GM18868 (cell line): ENCODE results near the gene BCL2.

Experiments
- ATAC-seq: cut with Tn5 transposase; IDR thresholded peaks from one replicate; pipeline ENCODE4 v1.9.1; 2021; ENCODE audit warnings: mild to moderate bottlenecking, moderate library complexity; ENCODE audit not compliant: unreplicated experiment

Gene BCL2

DNA sequence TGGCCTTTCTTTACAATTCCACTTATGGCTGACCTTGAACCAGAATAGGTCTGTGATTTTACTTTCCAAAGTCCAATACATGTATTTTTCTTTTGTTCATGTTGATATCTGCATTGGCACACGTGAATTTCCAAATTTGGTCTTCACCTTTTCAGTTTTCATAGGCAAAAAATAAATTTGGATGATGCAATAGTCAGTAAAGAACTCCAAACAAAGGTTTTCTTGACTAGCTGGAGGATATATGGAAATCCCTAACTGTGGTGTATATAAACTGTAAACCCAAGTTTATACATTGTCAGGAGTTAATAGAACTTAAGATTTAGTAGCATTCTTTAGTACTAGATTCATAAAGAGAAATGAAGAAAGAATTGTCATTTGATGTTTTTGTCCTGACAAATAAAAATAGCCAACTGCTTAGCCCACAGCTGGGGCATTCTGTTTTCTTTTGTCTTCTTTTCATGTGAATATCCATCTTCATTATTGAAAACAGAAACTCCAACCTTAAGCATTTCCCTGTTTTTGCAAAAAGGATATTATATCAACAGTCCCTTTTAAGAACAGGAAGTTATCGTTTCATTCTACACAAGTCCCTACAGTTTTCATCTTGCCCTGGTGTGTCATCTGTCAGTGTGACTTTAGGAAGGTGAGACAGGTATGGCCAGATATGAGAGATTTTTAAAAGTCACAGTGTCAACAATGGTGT lies 132.9 kb downstream of the BCL2 start:
- no peak for ATAC-seq

DNA sequence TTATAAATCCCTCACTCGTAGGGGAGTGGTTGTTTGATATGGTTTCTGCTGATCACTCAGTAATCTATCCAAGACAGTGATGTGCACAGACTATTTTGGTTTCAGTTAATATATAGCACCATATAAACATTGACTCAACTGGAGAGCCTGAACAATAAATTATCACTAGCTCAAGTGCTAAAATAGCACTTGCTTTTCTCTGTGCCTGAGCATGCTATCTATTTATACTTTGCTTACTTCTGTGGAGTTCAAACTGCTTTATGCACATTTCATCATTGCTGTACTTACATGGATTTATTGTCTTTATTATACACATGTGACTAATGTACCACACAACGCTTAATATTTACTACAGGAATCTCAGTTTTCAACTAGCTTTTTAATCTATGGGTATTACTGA lies 133.6 kb downstream of the BCL2 start:
- peak; percentile 27 for ATAC-seq

DNA sequence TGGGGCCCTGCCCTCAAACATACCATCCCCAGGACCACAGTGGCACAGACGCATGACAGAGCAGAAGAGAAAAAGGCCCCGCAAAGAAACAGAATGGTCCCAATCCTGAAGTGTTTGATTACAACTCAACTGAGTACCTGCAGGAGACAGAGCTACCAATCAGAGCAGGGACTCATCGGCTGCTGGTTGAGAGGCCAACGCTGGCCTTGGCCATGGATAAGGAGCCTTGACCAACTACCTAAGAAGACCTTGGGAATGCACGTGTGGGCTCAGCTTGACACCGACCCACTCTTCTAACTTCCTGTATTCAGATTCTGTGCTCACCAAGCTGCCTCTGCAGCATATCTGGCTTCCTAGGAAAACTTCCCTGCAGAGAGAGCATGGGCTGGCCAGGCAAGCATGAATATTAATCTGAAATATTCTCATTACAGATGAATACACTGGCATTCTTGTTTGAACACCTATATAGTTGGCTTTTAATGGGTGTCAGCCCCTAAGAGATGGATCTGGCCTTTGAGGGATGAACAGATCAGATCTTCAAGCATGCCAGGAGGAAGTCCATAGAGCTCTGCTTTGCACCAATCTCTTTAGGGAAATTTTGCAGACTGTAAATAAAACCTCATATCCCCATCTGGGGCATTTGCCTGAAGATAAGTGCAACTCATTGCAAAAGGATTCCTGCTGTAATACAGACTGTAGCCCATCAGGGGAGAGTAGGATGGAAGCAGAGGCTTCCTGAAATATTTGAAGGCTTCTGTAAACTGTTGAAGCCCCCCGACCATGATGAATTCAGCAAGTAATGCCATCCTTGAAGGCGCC lies 135.4 kb downstream of the BCL2 start:
- ATAC-seq: no peak

DNA sequence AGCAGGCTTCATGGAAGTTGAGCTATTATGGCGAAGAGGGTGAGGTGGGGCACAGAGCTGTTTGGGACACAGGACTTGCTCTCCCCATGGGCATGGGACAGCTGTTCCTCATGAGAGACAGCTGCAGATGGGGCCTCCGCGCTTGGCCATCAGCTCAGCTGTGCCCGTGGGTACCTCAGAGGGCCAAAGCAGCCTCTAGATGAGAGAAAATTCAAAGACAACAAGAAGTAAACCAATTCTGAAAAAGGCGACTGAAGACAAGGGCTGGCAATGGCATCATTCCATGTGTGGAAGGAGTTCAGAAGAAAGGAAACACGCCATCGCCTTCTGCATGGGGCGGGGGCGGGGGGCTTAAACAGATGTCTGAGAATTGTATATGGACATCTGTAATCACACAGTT lies 136.2 kb downstream of the BCL2 start:
- ATAC-seq: no peak

DNA sequence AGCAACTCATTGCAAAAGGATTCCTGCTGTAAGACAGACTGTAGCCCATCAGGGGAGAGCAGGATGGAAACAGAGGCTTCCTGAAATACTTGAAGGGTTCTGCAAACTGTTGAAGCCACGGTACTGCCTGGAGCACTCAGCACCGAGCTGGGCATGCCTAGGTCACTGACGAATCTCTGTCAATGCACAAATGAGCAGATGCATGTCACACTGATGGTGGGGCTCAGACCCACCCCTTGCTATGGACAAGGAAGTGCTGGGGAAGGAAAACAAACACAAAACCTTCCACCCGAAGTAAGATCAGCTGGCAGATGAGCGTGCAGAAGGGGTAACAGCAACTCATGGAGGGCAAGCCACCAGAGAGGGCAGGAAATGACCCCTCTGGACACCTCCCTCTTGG lies 136.7 kb downstream of the BCL2 start:
- ATAC-seq: no peak

DNA sequence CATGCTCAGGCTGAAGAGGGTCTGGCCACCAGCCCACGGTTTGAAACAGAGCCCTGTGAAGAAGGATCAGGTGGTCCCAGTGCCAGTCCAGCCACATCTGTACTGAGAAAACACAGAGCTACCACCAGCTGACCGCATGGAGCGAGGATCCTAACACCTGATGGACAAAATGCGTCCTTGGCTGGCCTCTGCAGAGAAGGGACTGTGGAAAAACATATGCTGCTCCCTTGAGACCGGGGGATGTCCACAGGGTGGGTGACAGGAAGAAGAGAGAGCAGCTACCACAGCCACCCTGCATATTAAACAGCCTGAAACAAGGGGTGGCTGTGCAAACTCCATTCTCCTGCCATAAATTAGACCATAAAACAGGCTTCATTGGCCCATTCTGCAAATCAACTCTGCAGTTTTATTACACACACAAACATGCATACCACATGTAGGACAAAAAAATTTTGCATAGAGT lies 137.2 kb downstream of the BCL2 start:
- ATAC-seq: peak; percentile 19

DNA sequence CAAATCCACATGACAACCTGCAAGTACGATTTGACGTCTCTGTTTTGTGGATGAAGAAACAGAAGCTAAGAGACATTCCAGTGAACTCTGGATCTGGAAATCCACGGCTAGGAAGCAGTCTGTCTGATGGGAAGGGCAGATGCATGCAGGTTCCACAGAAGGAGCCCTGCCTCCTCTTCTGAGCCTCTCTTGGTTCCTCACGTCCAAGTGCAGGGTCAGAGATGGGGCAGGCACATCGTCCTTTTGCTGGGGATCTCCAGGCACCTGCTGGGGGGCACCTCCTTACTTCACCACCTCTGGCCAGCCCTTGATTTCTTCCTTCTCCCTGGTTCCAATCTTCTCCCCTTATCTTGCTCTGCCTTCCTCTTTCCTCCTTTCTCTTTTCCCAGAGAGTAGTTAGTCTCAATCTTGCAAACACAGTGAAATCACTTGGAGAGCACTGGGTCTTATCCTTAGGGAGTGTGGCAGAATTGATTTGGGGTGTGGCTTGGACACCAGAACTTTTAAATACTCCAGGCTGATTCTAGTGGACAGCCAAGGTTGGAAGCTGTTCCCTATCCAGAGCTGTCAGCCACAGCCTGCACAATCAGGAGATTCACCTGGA lies 137.8 kb downstream of the BCL2 start:
- ATAC-seq: no peak

DNA sequence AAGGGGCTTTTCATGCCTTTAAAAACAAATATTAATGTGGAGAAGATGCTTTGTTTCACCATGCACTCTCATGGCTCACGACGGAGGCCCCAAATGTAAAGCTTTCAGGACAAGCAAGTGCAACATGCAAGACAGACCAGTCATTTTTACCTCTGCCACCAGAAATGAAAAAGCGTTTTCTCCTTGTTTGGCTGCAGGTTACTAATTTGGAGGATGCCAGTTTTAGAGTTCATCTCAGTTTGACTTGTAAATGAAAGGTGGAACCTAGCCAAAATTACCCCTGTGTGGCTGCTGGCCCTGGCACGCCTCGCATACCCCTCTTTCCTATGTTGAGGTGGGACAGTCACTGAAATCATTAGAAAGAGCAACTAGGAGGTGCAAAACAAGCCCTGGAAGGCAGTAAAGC lies 138.6 kb downstream of the BCL2 start:
- ATAC-seq: peak; percentile 63

DNA sequence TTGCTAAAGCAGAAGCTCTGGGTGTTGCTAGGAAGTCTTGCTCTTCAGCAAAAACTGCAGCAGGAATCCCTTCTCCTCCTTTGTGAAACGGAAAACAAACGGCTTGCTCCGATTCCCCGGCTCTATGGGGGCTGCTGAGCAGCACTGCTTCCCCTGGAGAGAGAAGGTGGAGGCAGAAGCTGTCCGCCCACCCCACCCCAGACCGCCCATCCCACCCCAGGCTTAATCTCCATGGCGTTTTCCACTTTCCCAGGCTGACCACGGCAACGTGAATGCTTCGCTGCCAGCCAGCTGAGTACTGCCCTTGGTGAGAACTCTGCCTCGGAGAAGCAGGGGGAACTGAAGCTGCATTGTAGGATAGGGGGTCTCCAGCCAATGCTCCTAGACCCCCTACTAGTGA lies 139.2 kb downstream of the BCL2 start:
- no peak for ATAC-seq

DNA sequence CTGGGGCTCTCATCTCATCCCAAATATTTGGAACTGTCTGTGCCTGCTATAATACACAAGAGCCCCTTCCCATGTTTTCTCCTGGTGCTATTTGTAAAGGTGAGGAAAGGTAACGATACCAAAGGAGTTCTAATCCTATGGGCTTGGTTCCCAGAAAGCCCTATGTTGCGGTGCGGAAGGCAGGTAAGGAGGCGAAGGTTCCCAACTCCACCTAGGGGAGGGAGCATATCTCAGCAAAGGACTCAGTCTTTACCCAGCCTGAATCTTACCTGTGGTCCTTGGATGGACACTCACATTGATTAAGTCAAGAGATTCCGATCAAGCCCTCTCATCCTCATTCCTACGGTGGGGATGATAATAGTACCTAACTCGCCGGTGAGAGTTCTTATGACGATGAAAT lies 140.1 kb downstream of the BCL2 start:
- no peak for ATAC-seq

DNA sequence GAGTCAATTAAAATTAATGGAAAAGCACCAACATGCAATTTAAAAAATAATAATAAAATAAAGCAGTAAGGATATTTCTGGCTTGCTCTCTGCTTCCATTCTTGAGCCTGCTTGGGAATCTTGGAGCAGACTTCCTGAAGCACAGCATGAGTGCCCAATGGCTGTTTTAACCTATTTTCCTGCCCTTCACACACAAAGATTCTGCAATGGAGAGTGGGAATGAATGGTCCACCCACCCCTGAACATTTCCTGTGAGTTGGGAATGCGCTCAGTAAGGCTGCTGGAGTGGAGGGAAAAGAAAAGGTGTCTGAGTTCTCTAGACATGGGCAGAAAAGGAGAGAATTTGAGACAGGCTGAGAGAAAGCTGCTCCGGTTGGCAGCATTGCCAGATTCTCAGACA lies 140.6 kb downstream of the BCL2 start:
- no peak for ATAC-seq

DNA sequence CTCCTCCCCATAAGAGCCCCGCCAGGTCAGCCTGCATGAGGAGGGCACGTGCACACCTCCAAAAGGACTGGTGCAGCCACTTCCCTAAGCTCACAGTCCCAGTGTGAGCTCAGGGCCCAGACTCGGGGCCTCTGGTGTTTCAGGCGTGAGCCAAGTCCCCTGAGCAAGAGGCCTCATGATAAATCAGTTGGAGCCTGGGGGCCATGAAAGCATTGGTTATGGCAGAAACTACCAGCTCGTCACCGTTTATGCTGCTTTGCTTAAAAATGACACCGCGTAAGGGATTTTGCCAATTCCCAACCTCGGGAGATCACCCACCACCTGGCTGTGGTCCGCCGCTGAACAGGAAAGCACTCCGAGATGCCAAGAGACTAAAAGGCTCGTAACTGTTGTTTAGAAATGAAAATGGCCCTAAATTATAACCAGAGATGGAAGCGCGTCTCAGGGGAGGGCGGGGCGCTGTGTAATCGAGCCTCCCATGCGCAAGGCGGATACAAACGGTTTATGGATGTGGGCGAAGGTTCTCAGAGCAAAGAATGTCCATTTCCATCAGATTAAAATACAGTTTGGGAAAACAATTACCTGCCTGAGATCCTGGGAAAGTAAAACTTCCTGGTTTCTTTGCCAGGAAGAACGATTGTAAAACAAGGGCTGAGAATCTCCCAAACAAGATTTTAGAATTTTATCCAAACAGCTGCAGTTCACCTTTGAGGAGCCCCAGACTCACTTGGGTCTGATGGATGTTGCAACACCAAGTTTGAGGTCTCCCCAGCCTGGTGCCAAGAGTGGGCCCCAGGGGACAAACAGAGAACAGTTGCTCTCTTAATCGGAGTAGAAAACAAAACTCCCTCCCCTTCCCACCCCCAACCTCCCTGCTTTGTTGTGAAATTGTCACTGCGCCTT lies 141.4 kb downstream of the BCL2 start:
- ATAC-seq: peak; percentile 24

DNA sequence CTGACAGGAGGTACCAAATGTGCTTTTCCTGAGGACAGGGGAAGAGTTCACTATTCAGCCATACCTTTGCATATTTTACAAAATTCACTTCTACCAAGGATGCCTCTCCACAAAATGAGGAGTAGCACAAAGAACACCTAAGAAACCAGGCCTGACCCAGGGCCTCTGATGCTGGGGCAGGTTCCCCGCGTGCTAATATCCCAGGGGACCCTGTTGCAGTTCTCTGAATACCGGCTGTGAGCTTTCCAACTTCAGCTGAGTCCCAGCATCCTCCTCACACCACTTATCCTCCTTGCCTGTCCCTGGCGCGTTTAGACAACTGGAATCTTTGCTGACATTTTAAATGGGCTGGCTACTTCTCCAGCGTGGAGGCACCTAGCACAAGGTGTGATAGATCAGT lies 142.3 kb downstream of the BCL2 start:
- ATAC-seq: no peak

DNA sequence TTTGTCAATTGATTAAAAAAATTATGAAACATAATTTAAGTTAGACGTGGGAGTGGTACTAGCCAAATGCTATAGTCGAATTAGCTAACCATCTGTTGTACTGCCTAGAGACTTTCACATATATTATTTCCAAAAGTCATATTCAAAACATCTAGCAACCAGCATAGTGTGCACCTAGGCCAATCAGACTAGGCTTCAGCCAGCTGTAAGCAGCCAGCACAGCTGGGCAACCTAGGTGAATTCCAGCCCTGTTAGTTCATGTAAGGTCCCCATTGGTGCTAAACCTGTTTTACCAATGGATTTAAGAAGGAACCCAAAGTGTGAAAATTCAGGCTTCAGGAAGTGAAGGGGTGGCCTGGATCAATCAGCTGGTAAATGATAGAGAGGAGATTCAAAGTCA lies 144.3 kb downstream of the BCL2 start:
- peak; percentile 69 for ATAC-seq

DNA sequence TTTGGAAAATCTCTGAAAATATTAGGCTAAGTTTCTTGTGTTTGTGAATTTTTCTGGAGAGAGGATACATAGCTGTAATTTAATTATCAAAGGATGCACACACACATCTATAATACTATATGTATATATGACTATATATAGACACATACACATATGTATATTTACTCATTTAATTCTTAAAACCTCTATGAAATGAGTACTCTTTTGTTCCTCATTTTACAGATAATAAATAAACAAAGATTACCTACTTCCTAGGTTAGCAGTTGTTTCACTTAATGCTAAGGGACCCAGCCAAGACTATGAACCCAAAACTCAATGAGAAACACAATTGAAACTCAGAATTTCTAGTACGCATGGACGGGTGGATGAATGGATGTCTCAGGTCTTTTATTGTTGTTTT lies 145.6 kb downstream of the BCL2 start:
- ATAC-seq: no peak

DNA sequence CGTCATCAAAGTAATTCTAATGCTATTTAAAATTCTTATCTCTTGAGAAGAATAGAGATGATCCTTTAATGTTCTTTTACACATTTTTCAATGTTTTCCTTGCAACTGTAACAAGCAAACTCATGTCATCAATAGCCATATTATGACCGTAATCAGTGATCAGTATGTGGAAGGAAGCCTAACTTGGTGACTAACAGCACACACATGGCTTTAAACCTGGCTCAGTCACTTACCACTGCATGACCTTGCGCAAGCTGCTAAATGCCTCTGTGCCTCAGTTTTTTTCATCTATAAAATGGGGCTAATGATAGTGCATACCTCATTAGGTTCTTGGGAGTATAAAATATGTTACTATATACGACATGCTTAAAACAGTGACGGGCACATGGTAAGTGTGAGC lies 149.7 kb downstream of the BCL2 start:
- no peak for ATAC-seq

DNA sequence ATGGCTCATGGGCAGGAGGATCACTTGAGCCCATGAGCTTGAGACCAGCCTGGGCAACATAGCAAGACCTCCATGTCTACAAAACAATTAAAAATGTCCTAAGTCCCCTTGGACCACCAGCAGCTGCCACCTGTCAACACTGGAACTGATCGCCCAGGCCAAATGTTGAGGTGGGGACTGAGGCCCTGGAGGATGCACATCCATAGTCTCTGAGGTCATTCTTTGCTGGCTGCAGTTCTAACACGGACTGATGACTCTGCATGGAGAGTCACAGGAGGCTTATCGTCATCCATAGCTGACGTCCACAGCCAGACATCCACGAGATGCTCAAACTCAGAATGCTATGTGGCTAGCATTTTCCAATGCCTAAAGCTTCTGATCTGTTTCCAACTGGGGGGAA lies 151.3 kb downstream of the BCL2 start:
- no peak for ATAC-seq

DNA sequence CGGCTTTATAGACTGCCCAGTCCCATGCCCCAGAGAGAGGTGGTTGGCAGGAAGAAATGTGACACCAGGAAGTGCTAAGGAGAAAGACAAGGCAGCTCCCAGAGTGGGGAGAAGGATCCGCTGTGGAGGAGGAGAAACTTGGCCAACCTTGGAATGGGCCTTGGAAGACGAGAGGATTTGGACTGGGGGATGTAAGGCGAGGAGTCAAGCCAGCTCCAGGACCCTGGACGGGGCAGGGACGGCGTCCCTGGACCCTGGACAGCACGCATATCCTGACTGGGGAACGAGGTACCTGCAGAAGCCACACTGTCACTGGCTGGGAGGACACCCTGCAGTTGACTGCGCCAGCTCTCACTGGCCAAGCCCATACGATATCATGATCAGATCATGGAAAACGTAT lies 153.4 kb downstream of the BCL2 start:
- no peak for ATAC-seq

DNA sequence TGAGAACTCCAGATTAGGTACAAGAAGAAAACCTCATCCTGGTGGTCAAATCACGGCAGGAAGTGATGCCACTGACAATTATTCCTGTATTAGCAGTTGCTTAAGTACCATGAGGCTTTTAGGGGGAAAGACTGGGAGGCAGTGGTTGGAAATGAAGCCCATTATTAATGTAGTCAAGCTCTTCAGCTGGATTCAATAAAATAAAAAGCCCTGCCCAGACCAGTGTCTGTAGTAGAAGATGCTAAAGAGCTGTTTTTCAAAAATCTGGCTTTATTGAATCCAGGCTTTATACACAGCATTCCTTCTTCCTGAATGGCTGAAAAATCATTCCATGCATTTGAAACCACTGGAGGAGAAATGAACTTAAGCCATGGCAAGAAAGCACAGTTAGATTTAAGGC lies 155.2 kb downstream of the BCL2 start:
- no peak for ATAC-seq

DNA sequence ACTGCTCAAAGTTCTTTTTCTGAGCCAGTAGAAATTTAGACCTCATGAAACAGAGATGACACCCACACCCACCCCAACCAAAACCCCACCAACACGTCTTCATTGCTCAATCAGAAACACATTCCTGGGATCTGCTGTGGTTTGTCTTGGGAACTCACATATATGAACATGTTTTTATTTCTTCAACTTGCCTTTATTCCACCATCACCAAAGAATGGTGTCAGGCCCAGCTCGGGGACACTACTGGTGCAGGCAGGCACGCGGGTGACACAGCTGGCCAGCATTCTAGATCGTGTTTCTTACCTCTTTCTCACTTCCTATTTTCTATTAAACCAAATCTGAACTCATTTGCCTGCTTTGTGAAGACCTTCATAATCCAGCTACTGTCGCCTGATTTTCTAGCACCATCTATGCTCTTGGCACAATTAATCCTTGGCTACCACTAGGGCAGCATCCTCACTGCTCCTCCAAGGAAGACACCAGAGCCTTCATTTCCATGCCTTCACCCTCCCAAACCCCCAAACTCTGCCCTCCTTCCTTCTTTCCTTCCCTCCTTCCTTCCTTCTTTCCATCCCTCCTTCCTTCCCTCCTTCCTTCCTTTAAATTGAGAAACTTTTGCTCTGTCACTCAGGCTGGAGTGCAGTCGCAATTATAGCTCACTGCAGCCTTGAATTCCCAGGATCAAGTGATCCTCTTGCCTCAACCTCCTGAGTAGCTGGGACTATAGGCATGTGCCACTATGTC lies 157.1 kb downstream of the BCL2 start:
- ATAC-seq: peak; percentile 24
